GM19455 (cell line): ENCODE results near the gene FAXC.
A peak's percentile ranks its signal among the peaks of the same experiment; 100 is the strongest.
"Not testable (repeated sequence)": the region's sequence is repeated elsewhere in the genome, so short reads cannot be mapped to it uniquely, and the experiment has no call there.

Experiments used
- ATAC-seq: cut with Tn5 transposase; IDR thresholded peaks from one replicate; pipeline ENCODE4 v1.9.1; 2021; ENCODE audit not compliant: unreplicated experiment

FAXC gene

DNA sequence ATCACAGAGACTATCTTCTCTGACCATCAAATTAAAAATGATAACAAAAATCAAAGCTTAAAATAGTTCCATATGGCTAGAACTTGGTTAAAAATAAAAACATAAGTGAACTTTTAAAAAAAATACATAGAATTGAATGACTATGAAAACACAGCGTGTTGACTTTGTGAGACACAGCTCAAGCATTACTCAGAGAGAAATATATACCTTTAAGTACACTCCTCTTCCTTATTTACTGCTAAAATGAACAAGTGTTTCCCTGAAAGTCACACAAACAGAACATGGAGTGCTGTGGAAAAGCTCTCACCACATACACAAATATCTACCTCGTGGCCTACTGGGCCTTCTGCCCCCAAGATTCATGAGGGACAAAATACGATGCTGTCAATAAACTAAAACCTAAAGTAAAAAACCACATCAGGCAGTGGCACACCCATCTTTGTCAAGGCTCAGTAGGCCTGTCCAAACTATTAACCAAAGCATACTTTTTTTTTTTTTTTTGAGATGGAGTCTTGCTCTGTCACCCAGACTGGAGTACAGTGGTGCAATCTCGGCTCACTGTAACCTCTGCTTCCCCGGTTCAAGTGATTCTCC is 7.5 kb downstream of the FAXC start:
- no peak for ATAC-seq

DNA sequence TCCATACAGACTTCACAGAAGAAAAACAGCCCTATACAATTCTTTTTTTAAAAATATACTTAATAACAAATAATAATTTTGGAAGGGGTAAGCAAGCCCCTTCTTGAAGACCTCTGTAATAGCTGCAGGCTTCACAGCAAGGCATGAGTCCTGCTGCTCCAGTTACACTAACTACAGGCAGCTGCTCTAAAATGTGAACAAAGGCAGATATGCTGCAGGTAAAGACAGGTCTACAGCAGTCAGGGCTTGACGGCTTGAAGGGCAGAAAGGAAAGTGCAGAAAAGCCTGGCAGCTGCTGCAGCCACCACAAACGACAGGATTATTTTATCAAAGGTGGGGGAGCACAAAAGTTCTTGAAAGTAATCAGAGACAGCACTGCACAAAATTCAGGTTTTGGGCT is 11.3 kb downstream of the FAXC start:
- no peak for ATAC-seq

DNA sequence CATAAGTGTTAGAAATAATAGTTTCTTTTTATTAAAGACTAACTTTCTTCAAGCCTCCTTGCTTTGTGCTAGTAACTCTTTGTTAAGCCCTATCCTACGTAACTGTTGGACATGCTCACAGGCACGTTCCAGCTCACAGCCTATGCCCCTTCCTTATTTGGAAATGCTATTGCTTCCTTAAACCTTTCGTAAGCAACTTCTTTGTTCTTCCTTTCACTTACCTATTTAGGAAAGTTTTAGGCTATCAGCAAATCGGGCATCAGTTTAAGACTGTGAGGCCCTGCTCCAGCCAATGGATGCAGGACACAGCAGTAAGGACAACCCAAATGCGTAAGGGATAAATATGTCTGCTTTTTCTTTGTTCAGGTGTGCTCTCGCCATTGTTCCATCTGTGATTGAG is 14.2 kb downstream of the FAXC start:
- ATAC-seq: not testable (repeated sequence)

DNA sequence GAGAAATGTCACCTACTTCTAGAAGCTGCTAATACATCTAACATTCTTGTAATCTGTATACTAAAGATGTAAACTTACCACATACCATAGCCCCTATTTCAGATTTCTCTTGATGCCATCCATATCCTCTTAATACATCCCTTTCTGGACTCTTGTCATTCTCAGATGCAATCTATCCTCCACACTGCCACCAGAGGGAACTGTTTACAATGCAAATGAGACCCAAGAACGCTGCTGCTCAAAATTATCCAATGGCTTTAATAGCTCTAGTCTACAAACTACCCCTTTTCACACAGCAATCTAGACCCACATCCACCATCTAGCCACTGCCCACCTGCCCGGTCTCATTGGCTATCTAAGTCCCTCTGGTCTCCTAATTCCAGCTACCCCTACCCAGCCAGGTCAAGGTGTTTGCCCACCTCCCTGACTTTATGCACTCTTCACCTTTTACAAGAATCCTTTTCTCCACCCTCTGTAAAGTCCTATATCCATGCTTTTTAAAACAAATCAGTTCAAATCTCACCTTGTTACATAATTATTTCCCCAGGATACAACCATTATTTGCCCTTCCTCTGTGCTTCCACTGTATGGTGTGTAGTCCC is 14.8 kb downstream of the FAXC start:
- no peak for ATAC-seq

DNA sequence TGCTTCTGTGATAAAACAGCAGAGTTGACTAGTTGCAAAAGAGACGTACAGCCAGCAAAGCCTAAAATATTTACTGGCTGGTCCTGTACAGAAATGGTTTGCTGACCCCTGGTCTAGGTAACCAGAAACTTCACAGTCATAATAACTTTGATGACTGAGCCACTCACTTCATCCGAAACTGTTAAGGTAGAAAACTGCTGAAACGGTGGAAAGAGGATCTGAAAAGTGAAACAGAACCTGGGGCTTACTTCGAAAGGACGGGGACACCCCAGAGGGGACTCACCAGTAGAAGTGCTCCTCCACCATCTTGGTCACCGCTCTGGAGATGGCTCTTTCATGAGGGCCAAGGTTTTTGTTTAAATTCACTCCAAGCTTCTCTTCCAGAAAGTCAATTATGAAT is 16.4 kb downstream of the FAXC start:
- ATAC-seq: peak; percentile 95

DNA sequence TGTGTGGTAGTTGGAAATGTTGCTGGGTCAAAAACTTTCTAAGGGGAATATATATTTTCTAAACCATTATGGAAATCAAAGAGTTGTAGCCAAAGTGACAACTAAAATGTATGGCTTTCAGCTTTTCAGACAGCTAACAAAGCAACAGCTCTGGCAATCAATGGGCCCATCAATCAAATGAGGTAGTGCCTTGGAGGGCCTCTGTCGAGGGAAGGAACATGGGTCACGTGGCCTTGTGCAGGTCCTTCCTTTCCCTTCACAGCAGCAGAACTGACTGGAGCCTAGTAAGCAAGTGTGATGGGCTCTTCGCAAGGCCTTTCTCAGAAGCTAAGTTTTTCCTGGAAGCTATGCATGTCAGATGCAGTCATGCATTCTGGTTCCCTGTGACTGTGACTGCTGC is 17.9 kb downstream of the FAXC start:
- no peak for ATAC-seq

DNA sequence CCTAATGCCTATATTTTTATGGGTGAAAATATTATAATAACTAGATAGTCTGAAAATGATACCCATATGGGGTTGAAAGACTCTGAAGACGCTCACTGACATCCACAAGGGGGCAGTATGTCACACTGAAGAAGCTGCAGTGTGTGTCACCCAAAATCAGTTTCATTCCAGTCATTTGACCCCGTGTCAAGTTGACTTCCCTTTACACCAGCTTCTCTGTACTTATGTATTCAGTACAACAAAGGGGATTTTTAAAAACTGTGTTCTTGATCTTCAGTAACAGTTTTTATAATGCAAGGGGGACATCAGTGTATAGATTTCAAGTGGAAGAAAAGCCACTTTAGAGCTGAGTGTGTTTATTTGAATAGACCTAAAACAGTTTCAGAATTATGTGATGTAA is 19.3 kb downstream of the FAXC start:
- peak; percentile 59 for ATAC-seq

DNA sequence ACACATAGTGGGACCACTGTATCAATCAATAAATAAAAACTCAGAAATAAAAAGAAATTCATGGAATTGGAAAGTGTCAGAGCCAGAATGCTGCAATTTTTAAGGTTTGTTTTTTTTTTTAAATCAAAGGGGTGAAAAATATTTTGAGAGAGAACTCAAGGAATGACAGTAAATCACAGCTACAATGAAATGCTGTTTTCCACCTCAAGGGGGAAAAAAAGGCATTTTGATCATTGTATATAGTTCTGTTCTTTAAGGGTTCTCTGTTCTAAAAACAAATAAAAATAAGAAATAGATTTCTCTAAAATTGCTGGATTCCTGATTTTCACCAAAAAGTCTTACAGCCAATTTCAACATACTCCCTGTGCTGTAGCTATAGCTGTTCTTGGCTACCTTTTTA is 24.5 kb downstream of the FAXC start:
- ATAC-seq: no peak

DNA sequence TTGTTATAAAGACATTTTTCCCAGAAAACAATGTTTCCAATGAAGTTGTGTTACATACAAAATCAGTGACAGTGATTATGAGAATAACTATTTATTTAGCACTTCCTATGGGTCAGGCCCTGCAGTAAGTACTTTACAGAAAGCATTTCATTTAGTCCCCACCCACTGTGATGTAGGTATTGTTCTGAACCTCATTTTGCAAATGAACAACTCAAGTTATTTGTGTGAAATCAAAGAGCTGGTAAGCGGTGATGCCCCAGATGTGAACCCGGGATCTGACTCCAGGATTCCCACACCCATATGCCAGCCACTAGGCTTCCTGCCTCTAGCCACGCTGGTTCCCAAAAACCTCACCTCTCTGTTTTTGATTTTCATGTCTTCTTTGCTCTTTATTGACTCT is 30.9 kb downstream of the FAXC start:
- ATAC-seq: no peak

DNA sequence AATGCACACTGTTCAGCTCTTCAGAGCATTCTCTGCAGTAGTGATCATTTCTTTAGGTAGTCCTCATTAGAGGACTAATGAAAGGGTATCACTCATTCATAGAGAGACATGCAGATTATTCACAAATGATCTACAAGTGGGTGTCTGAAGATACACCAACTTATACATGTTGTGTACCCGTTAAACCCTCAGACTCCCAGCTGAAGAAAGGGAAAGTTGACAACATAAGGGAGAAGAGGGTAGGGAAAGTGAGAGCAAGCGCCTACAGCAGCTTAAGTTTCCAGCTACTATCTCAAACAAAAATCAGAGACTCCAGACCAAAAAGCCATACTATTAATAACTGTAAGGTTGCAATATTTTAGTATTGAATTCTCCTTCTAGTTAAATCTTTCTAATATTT is 37.1 kb downstream of the FAXC start:
- ATAC-seq: no peak

DNA sequence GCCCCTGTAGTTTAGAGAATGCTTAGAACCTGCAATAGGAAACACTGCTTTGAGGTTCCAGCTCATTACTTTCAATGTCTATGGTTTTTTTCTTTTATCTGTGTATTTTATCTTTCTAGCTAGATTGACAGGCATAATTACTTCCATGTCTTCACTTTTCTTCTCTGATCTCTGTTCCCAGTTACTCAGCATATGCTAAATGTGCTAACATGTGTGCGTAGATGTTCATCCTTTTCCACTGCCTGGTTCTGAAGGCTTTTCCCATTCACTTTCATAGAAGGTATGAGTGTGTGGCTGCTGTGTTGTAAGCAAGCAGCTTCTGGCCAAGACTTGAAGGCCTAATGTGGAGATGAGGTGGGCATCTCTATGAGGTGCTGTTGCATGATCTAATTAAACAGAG is 38.9 kb downstream of the FAXC start:
- ATAC-seq: no peak

DNA sequence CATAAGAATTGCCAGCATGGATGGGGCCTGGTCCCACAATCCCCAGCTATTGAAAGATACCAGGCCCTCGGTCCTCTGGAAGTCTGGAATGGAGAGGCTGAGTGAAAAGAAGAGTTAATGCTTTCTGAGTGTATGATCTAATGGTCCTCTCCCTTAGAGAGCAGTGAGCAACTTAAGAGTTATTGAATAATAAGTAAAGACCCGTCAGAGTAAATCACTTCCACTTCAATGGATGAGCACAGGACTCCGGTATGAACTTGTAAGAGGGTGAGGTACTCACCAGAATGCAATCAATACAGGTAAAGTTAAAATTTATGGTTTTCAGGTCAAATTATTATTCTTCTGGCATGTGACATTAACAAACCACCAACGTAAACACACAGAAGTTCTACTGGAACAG is 39.9 kb downstream of the FAXC start:
- no peak for ATAC-seq

DNA sequence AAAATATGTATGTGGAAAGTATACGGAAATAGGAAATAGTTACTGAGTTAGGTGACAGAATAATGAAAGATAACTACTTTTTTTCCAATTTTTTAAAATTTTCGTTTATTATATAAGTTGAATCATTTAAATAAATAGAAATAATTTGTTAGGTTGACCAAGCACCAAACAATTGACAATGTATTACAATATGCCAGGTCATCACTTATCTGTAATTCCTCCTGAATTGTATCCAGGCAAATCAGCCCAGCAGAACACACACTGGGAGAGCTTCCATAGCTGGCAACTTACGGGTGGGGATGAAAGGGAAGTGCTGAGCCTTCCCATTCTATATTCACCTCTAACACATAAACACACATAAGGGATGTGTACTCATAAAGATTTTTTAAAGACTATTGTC is 40.7 kb downstream of the FAXC start:
- no peak for ATAC-seq

DNA sequence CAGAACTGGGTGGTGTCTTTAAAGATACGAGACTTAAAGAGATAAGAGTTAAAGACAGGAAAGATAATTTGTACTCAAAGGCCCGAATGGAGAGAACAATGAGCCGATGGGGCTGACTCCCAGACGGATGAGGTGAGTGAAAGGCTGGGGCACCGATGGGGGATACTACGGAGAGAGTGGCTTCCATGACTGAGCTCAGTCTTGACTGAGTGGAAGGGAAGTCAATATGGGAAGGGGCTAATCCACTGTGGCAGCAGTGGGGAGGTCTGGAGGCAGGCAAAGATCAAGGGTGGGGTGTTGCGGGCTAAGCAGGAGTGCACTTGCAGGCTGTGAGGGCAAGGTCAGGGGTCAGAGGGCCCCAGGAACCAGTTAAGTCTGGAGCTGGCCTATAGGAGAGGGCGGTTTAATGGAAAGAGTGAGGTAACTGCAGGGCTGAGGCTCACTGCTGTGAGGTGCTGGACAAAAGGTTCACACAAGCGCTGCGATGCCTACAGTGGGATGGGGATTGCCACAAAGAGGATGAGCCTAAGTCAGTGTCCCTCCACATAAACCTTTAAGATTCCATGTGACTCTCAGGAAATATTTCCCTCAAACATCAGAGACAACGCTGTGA is 42.1 kb downstream of the FAXC start:
- no peak for ATAC-seq

DNA sequence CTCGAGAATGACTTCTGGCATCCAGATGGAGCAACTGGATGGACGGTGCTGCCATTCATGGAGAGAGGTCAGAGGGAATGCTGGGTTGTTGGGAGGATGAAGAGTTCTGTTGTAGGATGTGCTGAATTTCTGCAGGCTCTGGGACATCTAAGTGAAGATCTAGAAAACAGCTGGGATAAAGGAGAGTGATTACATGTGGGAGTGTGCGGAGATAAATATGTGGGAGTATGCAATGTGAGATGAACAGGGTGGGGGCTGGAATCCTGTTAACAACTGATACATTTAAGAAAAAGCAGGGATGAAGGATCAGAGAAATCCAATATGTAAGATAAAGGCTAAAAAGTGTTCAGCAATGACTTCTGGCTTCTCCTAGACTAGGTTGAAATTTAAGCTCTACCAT is 43.1 kb downstream of the FAXC start:
- ATAC-seq: no peak

DNA sequence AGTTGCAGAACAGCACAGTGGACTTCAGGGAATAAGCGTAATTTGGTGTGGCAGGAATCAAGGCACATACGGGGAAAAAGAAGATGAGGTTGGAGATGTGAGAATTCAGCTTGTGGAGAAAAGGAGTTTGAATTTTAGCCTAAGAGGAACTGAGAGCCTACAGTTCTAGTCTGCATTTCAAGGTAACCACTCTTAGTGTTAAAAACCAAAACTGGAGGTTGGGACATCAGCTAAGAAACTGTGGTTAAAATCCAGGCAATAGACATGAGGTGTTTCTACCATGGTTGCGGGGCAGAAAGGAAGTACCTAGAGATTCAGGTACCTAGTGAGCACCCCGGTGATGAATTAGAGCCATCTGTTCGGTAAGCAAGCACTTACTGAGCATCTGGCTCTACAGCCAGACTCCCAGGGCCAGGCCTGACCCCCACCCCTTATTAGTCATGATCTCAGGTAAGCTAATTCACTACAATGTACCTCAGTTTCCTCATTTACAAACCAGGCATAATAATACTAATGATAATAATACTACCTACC is 44.4 kb downstream of the FAXC start:
- ATAC-seq: no peak

DNA sequence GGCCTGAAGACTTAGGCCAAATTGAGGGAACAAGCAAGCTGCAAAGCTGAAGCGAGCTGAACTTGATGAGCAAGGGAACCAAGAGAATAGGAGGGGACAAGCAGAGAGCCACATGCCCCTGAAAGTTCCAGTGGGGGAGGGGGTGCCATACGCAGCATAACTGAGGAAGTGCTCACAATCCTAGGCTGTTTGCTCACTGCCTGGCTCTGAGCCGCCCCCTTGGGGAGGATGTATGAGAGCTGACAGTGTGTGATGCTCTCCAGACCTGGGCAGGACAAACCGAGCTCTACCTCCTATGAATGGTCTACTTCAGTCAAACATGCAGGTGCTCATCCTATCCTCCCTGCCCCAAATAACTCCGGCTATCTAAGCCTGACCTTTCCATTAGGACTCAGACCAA is 52.1 kb downstream of the FAXC start:
- no peak for ATAC-seq

DNA sequence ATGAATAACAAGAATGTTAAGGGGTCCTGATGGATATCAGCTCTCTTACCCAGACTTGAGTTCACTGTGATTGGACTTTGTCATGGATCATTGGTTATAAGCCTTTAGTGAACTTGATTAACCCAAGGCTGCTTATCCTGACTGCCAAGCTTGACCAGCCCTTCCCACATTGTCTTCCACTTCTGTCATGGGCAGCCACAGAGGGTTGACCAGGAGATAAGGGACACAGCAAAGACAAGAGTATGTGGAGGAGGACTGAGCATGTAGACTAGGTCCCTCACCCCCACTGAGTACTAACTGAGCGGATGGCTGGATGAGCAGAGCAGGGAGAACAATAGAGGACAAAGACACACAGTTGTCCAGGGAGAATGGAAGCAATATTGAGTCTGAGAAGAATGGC is 52.5 kb downstream of the FAXC start:
- no peak for ATAC-seq

DNA sequence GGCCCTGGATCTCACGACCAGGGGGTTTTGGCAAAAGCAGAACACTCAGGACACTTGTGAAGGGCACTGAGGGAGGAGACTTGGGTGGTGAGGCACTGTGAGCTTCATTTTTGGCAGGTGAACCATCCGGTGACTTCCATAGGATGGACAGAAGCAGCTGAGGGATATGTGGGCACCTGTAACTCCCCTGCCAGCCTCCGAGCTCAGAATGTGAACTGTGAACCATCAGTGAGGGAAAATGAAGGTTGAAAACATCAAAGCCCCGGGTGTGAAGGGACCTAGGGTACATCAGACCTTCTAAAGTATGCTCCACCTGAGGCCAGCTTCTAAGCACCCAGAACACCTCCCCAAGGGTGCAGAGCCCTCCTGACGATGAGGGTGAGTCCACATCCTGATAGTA is 53.2 kb downstream of the FAXC start:
- ATAC-seq: no peak

DNA sequence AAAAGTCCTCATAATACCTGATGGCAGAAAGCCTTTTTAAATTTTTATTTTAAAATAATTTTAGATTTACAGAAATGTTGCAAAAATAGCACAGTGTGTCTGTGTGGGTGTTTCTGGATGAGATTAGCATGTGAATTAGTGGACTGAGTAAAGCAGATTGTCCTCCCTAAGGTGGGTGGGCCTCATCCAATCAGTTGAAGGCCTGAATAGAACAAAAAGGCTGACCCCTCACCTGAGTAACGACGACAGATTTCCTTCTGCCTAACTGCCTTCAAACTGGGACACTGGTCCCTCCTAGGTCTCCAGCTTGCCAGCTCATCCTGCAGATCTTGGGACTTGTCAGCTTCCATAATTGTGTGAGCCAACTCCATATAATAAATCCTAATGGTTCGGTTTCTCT is 54.2 kb downstream of the FAXC start:
- ATAC-seq: no peak

DNA sequence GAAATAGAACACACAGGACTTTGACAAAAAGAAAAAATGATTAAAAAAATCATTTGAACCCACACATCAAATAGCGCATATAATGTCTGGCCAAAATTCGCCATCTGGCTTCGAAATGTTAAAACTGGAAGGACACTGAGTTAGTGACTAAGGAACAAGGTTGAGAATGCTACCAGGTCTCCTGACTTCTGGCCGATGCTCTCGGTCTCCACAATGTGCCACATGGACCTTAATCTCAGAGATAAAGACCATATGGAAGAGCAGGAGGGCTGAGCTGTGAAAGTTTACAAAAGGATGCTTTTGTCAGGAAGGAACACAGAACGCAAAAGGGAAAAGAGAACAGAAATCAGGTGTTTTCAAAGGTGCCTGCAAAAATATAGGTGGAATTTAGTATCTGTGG is 54.7 kb downstream of the FAXC start:
- ATAC-seq: no peak

DNA sequence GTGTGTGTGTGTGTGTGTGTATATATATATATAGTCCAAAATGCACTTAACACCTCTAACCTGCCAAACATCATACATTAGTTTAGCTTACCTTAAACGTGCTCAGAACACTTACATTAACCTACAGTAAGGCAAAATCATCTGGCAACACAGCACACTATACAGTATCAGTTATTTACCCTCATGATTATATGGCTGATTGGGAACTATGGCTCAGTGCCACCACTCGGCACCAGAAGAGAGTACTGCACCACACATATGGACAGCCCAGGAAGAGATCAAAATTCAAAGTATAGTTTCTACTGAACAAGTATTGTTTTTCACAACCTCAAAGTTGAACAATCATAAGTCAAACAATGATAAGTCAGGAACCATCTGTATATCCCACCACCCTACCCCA is 59.8 kb downstream of the FAXC start:
- no peak for ATAC-seq

DNA sequence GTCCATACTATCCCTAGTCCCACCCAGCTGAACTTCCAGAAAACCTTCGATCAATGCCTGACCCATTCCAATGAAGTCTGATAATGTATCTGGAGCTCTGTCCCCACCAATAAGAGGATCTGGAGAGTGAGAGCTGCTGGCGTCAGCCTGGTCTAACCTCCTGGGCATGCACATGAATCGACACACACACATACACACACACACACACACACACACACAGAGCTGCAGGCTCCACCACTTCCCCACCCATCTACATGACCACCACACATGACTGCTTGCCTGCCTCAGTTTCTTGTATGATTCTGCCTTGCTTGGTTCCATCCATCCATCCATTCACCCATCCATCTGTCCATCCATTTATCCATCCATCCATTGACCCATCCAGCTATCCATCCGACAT is 60.8 kb downstream of the FAXC start:
- ATAC-seq: no peak
